Immature natural killer cell (primary cell): ENCODE data around the gene SPHKAP. TPM values are rescaled to one million over a fixed set of nuclear protein-coding genes. Genes with fewer than 3 reads are reported as not detected.

ENCODE experiments used
- DNase-seq, 3 donors: peaks; one replicate each; pipeline ENCODE4 v3.0.0; 2022; ENCODE audit warnings: mixed read lengths in 1 of 3
- H3K27ac Mint-ChIP-seq, 6 donors: one replicate each; pipeline ENCODE4 v1.8.0; 2020; ENCODE audit warnings: mixed read lengths in 6 of 6, mild to moderate bottlenecking in 5 of 6, inconsistent platforms in 4 of 6, moderate library complexity in 3 of 6
- H3K27me3 Mint-ChIP-seq, 3 donors: one replicate each; pipeline ENCODE4 v1.8.0; 2020 to 2021; ENCODE audit warnings: low read depth in 3 of 3, mild to moderate bottlenecking in 3 of 3, mixed read lengths in 3 of 3, moderate library complexity in 3 of 3, inconsistent platforms in 1 of 3
- H3K36me3 Mint-ChIP-seq, 3 donors: one replicate each; pipeline ENCODE4 v1.8.0; 2020; ENCODE audit warnings: mixed read lengths in 3 of 3, inconsistent platforms in 2 of 3, mild to moderate bottlenecking in 2 of 3
- H3K4me1 Mint-ChIP-seq, 2 donors: one replicate each; pipeline ENCODE4 v1.8.0; 2020; ENCODE audit warnings: inconsistent platforms in 2 of 2, mild to moderate bottlenecking in 2 of 2, mixed read lengths in 2 of 2, moderate library complexity in 1 of 2
- H3K4me3 Mint-ChIP-seq, 5 donors: one replicate each; pipeline ENCODE4 v1.8.0; 2020; ENCODE audit warnings: mild to moderate bottlenecking in 5 of 5, mixed read lengths in 5 of 5, inconsistent platforms in 3 of 5, moderate library complexity in 3 of 5
- H3K9me3 Mint-ChIP-seq, 6 donors: one replicate each; pipeline ENCODE4 v1.8.0; 2020; ENCODE audit warnings: mild to moderate bottlenecking in 6 of 6, mixed read lengths in 6 of 6, inconsistent platforms in 4 of 6, moderate library complexity in 3 of 6
- polyA plus RNA-seq, 3 donors: library from polyadenylated mRNA; unstranded; fragments of 300-500 nt; fragmentation: Illumina TruSeq; gene quantifications; one replicate each; pipeline ENCODE4 v1.2.3, GENCODE V29; 2021

Gene SPHKAP
- polyA plus RNA-seq, 3 donors from 2014 or later, result not detected

- H3K4me1 Mint-ChIP-seq, result no peaks in the 10 kb centered on the region
- no peak overlapping the region for H3K4me3 Mint-ChIP-seq
- no peak for DNase-seq
- peaks cover 0 to 26% (median 8%) of the 10 kb centered on the region in 6 donors for H3K9me3 Mint-ChIP-seq
- no peaks in the 10 kb centered on the region for H3K36me3 Mint-ChIP-seq
- peaks cover 0 to 2% (median 0%) of the 10 kb centered on the region in 3 donors for H3K27me3 Mint-ChIP-seq
- H3K27ac Mint-ChIP-seq, result no peak overlapping the region
Observed at GRCh38 chr2:228136027-228136426, 45.5 kb downstream of the SPHKAP start.

GRCh38 chr2:228135300-228135699 lies 46.2 kb downstream of the SPHKAP start:
- Mint-ChIP-seq H3K27ac (no peak overlapping the region), H3K4me3 (no peak overlapping the region), H3K9me3 (peaks cover 0 to 26% (median 7%) of the 10 kb centered on the region in 6 donors), H3K36me3 (no peaks in the 10 kb centered on the region), H3K27me3 (peaks cover 0 to 2% (median 0%) of the 10 kb centered on the region in 3 donors), H3K4me1 (no peaks in the 10 kb centered on the region)
- no peak for DNase-seq

- Mint-ChIP-seq H3K4me1 (no peaks in the 10 kb centered on the region), H3K4me3 (no peak overlapping the region), H3K27ac (no peak overlapping the region), H3K27me3 (peaks cover 0 to 2% (median 0%) of the 10 kb centered on the region in 3 donors), H3K9me3 (peaks cover 0 to 38% (median 8%) of the 10 kb centered on the region in 6 donors), H3K36me3 (no peaks in the 10 kb centered on the region)
- DNase-seq, result no peak
Observed at GRCh38 chr2:228131833-228132232, 49.7 kb downstream of the SPHKAP start.

GRCh38 chr2:228126401-228126800 lies 55.1 kb downstream of the SPHKAP start:
- Mint-ChIP-seq H3K4me3 (no peak overlapping the region), H3K27ac (no peak overlapping the region), H3K36me3 (no peaks in the 10 kb centered on the region), H3K9me3 (peaks cover 3 to 29% (median 12%) of the 10 kb centered on the region in 6 donors), H3K4me1 (no peaks in the 10 kb centered on the region), H3K27me3 (peaks cover 0 to 2% (median 0%) of the 10 kb centered on the region in 3 donors)
- DNase-seq, result no peak

GRCh38 chr2:228118940-228119339 lies 62.5 kb downstream of the SPHKAP start:
- Mint-ChIP-seq H3K4me1 (no peaks in the 10 kb centered on the region), H3K9me3 (peaks cover 0 to 16% (median 9%) of the 10 kb centered on the region in 6 donors), H3K27ac (no peak overlapping the region), H3K4me3 (no peak overlapping the region), H3K36me3 (no peaks in the 10 kb centered on the region), H3K27me3 (peaks cover 0 to 2% (median 1%) of the 10 kb centered on the region in 3 donors)
- DNase-seq, result no peak

- peaks cover 0 to 9% (median 5%) of the 10 kb centered on the region in 6 donors for H3K9me3 Mint-ChIP-seq
- no peak overlapping the region for H3K27ac Mint-ChIP-seq
- H3K36me3 Mint-ChIP-seq, result no peaks in the 10 kb centered on the region
- no peaks in the 10 kb centered on the region for H3K27me3 Mint-ChIP-seq
- DNase-seq, result no peak
- H3K4me3 Mint-ChIP-seq, result no peak overlapping the region
- no peaks in the 10 kb centered on the region for H3K4me1 Mint-ChIP-seq
Observed at GRCh38 chr2:228107846-228108245, 73.6 kb downstream of the SPHKAP start.

GRCh38 chr2:228105526-228106250 lies 75.8 kb downstream of the SPHKAP start:
- H3K27me3 Mint-ChIP-seq, result no peaks in the 10 kb centered on the region
- DNase-seq, result no peak
- peaks cover 0 to 16% (median 9%) of the 10 kb centered on the region in 6 donors for H3K9me3 Mint-ChIP-seq
- H3K4me1 Mint-ChIP-seq, result no peaks in the 10 kb centered on the region
- no peaks in the 10 kb centered on the region for H3K36me3 Mint-ChIP-seq
- no peak overlapping the region for H3K27ac Mint-ChIP-seq
- no peak overlapping the region for H3K4me3 Mint-ChIP-seq

GRCh38 chr2:228104215-228104614 lies 77.3 kb downstream of the SPHKAP start:
- Mint-ChIP-seq H3K4me3 (no peak overlapping the region), H3K9me3 (peaks cover 5 to 29% (median 16%) of the 10 kb centered on the region in 6 donors), H3K27me3 (no peaks in the 10 kb centered on the region), H3K4me1 (no peaks in the 10 kb centered on the region), H3K27ac (no peak overlapping the region), H3K36me3 (no peaks in the 10 kb centered on the region)
- DNase-seq, result no peak

- no peak overlapping the region for H3K27ac Mint-ChIP-seq
- peaks cover 0 to 4% (median 0%) of the 10 kb centered on the region in 3 donors for H3K27me3 Mint-ChIP-seq
- H3K4me1 Mint-ChIP-seq, result no peaks in the 10 kb centered on the region
- H3K36me3 Mint-ChIP-seq, result no peaks in the 10 kb centered on the region
- no peak overlapping the region for H3K4me3 Mint-ChIP-seq
- peaks cover 5 to 37% (median 18%) of the 10 kb centered on the region in 6 donors for H3K9me3 Mint-ChIP-seq
- DNase-seq, result no peak
Observed at GRCh38 chr2:228103379-228103778, 78.1 kb downstream of the SPHKAP start.

- Mint-ChIP-seq H3K4me1 (no peaks in the 10 kb centered on the region), H3K9me3 (peaks cover 5 to 33% (median 19%) of the 10 kb centered on the region in 6 donors), H3K27ac (no peak overlapping the region), H3K36me3 (no peaks in the 10 kb centered on the region), H3K27me3 (peaks cover 0 to 4% (median 0%) of the 10 kb centered on the region in 3 donors), H3K4me3 (no peak overlapping the region)
- DNase-seq, result no peak
Observed at GRCh38 chr2:228102949-228103348, 78.5 kb downstream of the SPHKAP start.

- Mint-ChIP-seq H3K9me3 (peaks cover 9 to 47% (median 14%) of the 10 kb centered on the region in 6 donors), H3K4me1 (no peaks in the 10 kb centered on the region), H3K27me3 (peaks cover 0 to 7% (median 1%) of the 10 kb centered on the region in 3 donors), H3K4me3 (no peak overlapping the region), H3K36me3 (no peaks in the 10 kb centered on the region), H3K27ac (no peak overlapping the region)
- DNase-seq, result no peak
Observed at GRCh38 chr2:228094377-228094921, 87.0 kb downstream of the SPHKAP start.

GRCh38 chr2:228092056-228092455 lies 89.4 kb downstream of the SPHKAP start:
- Mint-ChIP-seq H3K27ac (no peak overlapping the region), H3K9me3 (peaks cover 7 to 41% (median 17%) of the 10 kb centered on the region in 6 donors), H3K36me3 (no peaks in the 10 kb centered on the region), H3K4me3 (no peak overlapping the region), H3K27me3 (peaks cover 0 to 4% (median 1%) of the 10 kb centered on the region in 3 donors), H3K4me1 (no peaks in the 10 kb centered on the region)
- DNase-seq, result no peak

GRCh38 chr2:228086561-228086960 lies 94.9 kb downstream of the SPHKAP start:
- peaks cover 7 to 43% (median 14%) of the 10 kb centered on the region in 6 donors for H3K9me3 Mint-ChIP-seq
- no peaks in the 10 kb centered on the region for H3K36me3 Mint-ChIP-seq
- H3K4me1 Mint-ChIP-seq, result no peaks in the 10 kb centered on the region
- H3K27ac Mint-ChIP-seq, result no peak overlapping the region
- no peak overlapping the region for H3K4me3 Mint-ChIP-seq
- no peak for DNase-seq
- peaks cover 0 to 4% (median 0%) of the 10 kb centered on the region in 3 donors for H3K27me3 Mint-ChIP-seq

- H3K4me1 Mint-ChIP-seq, result no peaks in the 10 kb centered on the region
- no peaks in the 10 kb centered on the region for H3K27me3 Mint-ChIP-seq
- H3K36me3 Mint-ChIP-seq, result no peaks in the 10 kb centered on the region
- no peak overlapping the region for H3K4me3 Mint-ChIP-seq
- H3K9me3 Mint-ChIP-seq, result peaks cover 3 to 47% (median 15%) of the 10 kb centered on the region in 6 donors
- no peak for DNase-seq
- H3K27ac Mint-ChIP-seq, result no peak overlapping the region
Observed at GRCh38 chr2:228084717-228085116, 96.8 kb downstream of the SPHKAP start.
